Measurements from ENCODE around the gene GPS1. TPM values are rescaled to one million over a fixed set of nuclear protein-coding genes. Genes with fewer than 3 reads are reported as not detected.

GPS1 gene
- polyA plus RNA-seq, 2 donors: 61.7 to 65.8 TPM

GRCh38 chr17:82014432-82014831, 37.3 kb upstream of the GPS1 start:
- Histone ChIP-seq H3K4me1 (ENCODE audit: control insufficient read depth in 2 of 2, insufficient read depth in 2 of 2, low read length in 1 of 2) (peaks cover 4 to 18% of the 10 kb centered on the region in 2 donors), H3K36me3 (ENCODE audit: control insufficient read depth in 2 of 2, insufficient read depth in 2 of 2, low read length in 1 of 2) (peaks cover 0 to 5% of the 10 kb centered on the region in 2 donors)
- 44 to 60% methylated on average over 22 to 23 of the region's 23 CpGs for WGBS, 2 donors

GRCh38 chr17:82014971-82015310, 36.8 kb upstream of the GPS1 start:
- H3K27ac ChIP-seq (ENCODE audit: low read depth in 2 of 2, low read length in 1 of 2): no peak overlapping the region
- 70 to 79% methylated on average over 12 to 13 of the region's 13 CpGs for WGBS, 2 donors
- no peaks in the 10 kb centered on the region for H3K9me3 ChIP-seq (ENCODE audit: control insufficient read depth in 2 of 2, insufficient read depth in 1 of 2, low read depth in 1 of 2, low read length in 1 of 2)
- H3K36me3 ChIP-seq (ENCODE audit: control insufficient read depth in 2 of 2, insufficient read depth in 2 of 2, low read length in 1 of 2): peaks cover 0 to 5% of the 10 kb centered on the region in 2 donors
- no peak overlapping the region for H3K4me3 ChIP-seq (ENCODE audit: low read depth in 1 of 2, low read length in 2 of 2)
- peaks cover 4 to 18% of the 10 kb centered on the region in 2 donors for H3K4me1 ChIP-seq (ENCODE audit: control insufficient read depth in 2 of 2, insufficient read depth in 2 of 2, low read length in 1 of 2)
- H3K27me3 ChIP-seq (ENCODE audit: control insufficient read depth in 1 of 2, insufficient read depth in 2 of 2, low read length in 2 of 2): no peaks in the 10 kb centered on the region

More at GRCh38 chr17:82014432-82014831, 37.3 kb upstream of the GPS1 start:
- Histone ChIP-seq H3K27me3 (ENCODE audit: control insufficient read depth in 1 of 2, insufficient read depth in 2 of 2, low read length in 2 of 2) (no peaks in the 10 kb centered on the region), H3K9me3 (ENCODE audit: control insufficient read depth in 2 of 2, insufficient read depth in 1 of 2, low read depth in 1 of 2, low read length in 1 of 2) (no peaks in the 10 kb centered on the region), H3K4me3 (ENCODE audit: low read depth in 1 of 2, low read length in 2 of 2) (no peak overlapping the region), H3K27ac (ENCODE audit: low read depth in 2 of 2, low read length in 1 of 2) (no peak overlapping the region)

- 78 to 84% methylated on average over 24 of the region's 24 CpGs for WGBS, 2 donors
Observed at GRCh38 chr17:82015311-82015971, 36.3 kb upstream of the GPS1 start.

GRCh38 chr17:82016061-82016874, 35.4 kb upstream of the GPS1 start:
- WGBS, 2 donors: 88 to 89% methylated on average over 24 to 28 of the region's 28 CpGs
- Histone ChIP-seq H3K4me1 (ENCODE audit: control insufficient read depth in 2 of 2, insufficient read depth in 2 of 2, low read length in 1 of 2) (peaks cover 4 to 24% of the 10 kb centered on the region in 2 donors), H3K9me3 (ENCODE audit: control insufficient read depth in 2 of 2, insufficient read depth in 1 of 2, low read depth in 1 of 2, low read length in 1 of 2) (no peaks in the 10 kb centered on the region), H3K36me3 (ENCODE audit: control insufficient read depth in 2 of 2, insufficient read depth in 2 of 2, low read length in 1 of 2) (peaks cover 0 to 5% of the 10 kb centered on the region in 2 donors), H3K27me3 (ENCODE audit: control insufficient read depth in 1 of 2, insufficient read depth in 2 of 2, low read length in 2 of 2) (no peaks in the 10 kb centered on the region), H3K4me3 (ENCODE audit: low read depth in 1 of 2, low read length in 2 of 2) (no peak overlapping the region), H3K27ac (ENCODE audit: low read depth in 2 of 2, low read length in 1 of 2) (no peak overlapping the region)

More at GRCh38 chr17:82015311-82015971, 36.3 kb upstream of the GPS1 start:
- H3K36me3 ChIP-seq (ENCODE audit: control insufficient read depth in 2 of 2, insufficient read depth in 2 of 2, low read length in 1 of 2): peaks cover 0 to 5% of the 10 kb centered on the region in 2 donors
- no peaks in the 10 kb centered on the region for H3K27me3 ChIP-seq (ENCODE audit: control insufficient read depth in 1 of 2, insufficient read depth in 2 of 2, low read length in 2 of 2)
- H3K9me3 ChIP-seq (ENCODE audit: control insufficient read depth in 2 of 2, insufficient read depth in 1 of 2, low read depth in 1 of 2, low read length in 1 of 2): no peaks in the 10 kb centered on the region
- H3K4me3 ChIP-seq (ENCODE audit: low read depth in 1 of 2, low read length in 2 of 2): no peak overlapping the region
- no peak overlapping the region for H3K27ac ChIP-seq (ENCODE audit: low read depth in 2 of 2, low read length in 1 of 2)
- peaks cover 4 to 18% of the 10 kb centered on the region in 2 donors for H3K4me1 ChIP-seq (ENCODE audit: control insufficient read depth in 2 of 2, insufficient read depth in 2 of 2, low read length in 1 of 2)

GRCh38 chr17:82016875-82017459, 34.7 kb upstream of the GPS1 start:
- Histone ChIP-seq H3K27ac (ENCODE audit: low read depth in 2 of 2, low read length in 1 of 2) (no peak overlapping the region), H3K27me3 (ENCODE audit: control insufficient read depth in 1 of 2, insufficient read depth in 2 of 2, low read length in 2 of 2) (no peaks in the 10 kb centered on the region), H3K4me3 (ENCODE audit: low read depth in 1 of 2, low read length in 2 of 2) (no peak overlapping the region), H3K9me3 (ENCODE audit: control insufficient read depth in 2 of 2, insufficient read depth in 1 of 2, low read depth in 1 of 2, low read length in 1 of 2) (no peaks in the 10 kb centered on the region), H3K36me3 (ENCODE audit: control insufficient read depth in 2 of 2, insufficient read depth in 2 of 2, low read length in 1 of 2) (peaks cover 0 to 2% of the 10 kb centered on the region in 2 donors), H3K4me1 (ENCODE audit: control insufficient read depth in 2 of 2, insufficient read depth in 2 of 2, low read length in 1 of 2) (peaks cover 5 to 31% of the 10 kb centered on the region in 2 donors)
- WGBS, 2 donors: 86 to 87% methylated on average over 22 to 24 of the region's 24 CpGs

- H3K4me1 ChIP-seq (ENCODE audit: control insufficient read depth in 2 of 2, insufficient read depth in 2 of 2, low read length in 1 of 2): peaks cover 6 to 32% of the 10 kb centered on the region in 2 donors
- H3K9me3 ChIP-seq (ENCODE audit: control insufficient read depth in 2 of 2, insufficient read depth in 1 of 2, low read depth in 1 of 2, low read length in 1 of 2): no peaks in the 10 kb centered on the region
- no peak overlapping the region for H3K27ac ChIP-seq (ENCODE audit: low read depth in 2 of 2, low read length in 1 of 2)
- WGBS, 2 donors: 75 to 80% methylated on average over 13 of the region's 13 CpGs
- no peak overlapping the region for H3K4me3 ChIP-seq (ENCODE audit: low read depth in 1 of 2, low read length in 2 of 2)
- H3K27me3 ChIP-seq (ENCODE audit: control insufficient read depth in 1 of 2, insufficient read depth in 2 of 2, low read length in 2 of 2): no peaks in the 10 kb centered on the region
- no peaks in the 10 kb centered on the region for H3K36me3 ChIP-seq (ENCODE audit: control insufficient read depth in 2 of 2, insufficient read depth in 2 of 2, low read length in 1 of 2)
Observed at GRCh38 chr17:82017612-82018151, 34.0 kb upstream of the GPS1 start.

- Histone ChIP-seq H3K27me3 (ENCODE audit: control insufficient read depth in 1 of 2, insufficient read depth in 2 of 2, low read length in 2 of 2) (no peaks in the 10 kb centered on the region), H3K9me3 (ENCODE audit: control insufficient read depth in 2 of 2, insufficient read depth in 1 of 2, low read depth in 1 of 2, low read length in 1 of 2) (no peaks in the 10 kb centered on the region), H3K27ac (ENCODE audit: low read depth in 2 of 2, low read length in 1 of 2) (no peak overlapping the region), H3K4me1 (ENCODE audit: control insufficient read depth in 2 of 2, insufficient read depth in 2 of 2, low read length in 1 of 2) (peaks cover 6 to 29% of the 10 kb centered on the region in 2 donors), H3K36me3 (ENCODE audit: control insufficient read depth in 2 of 2, insufficient read depth in 2 of 2, low read length in 1 of 2) (no peaks in the 10 kb centered on the region), H3K4me3 (ENCODE audit: low read depth in 1 of 2, low read length in 2 of 2) (no peak overlapping the region)
- 61 to 63% methylated on average over 19 of the region's 19 CpGs for WGBS, 2 donors
Observed at GRCh38 chr17:82018152-82018988, 33.3 kb upstream of the GPS1 start.

- Histone ChIP-seq H3K27ac (ENCODE audit: low read depth in 2 of 2, low read length in 1 of 2) (no peak overlapping the region), H3K36me3 (ENCODE audit: control insufficient read depth in 2 of 2, insufficient read depth in 2 of 2, low read length in 1 of 2) (no peaks in the 10 kb centered on the region), H3K9me3 (ENCODE audit: control insufficient read depth in 2 of 2, insufficient read depth in 1 of 2, low read depth in 1 of 2, low read length in 1 of 2) (no peaks in the 10 kb centered on the region), H3K27me3 (ENCODE audit: control insufficient read depth in 1 of 2, insufficient read depth in 2 of 2, low read length in 2 of 2) (no peaks in the 10 kb centered on the region), H3K4me3 (ENCODE audit: low read depth in 1 of 2, low read length in 2 of 2) (no peak overlapping the region), H3K4me1 (ENCODE audit: control insufficient read depth in 2 of 2, insufficient read depth in 2 of 2, low read length in 1 of 2) (peaks cover 6 to 29% of the 10 kb centered on the region in 2 donors)
- 88 to 91% methylated on average over 33 of the region's 33 CpGs for WGBS, 2 donors
Observed at GRCh38 chr17:82018989-82019689, 32.6 kb upstream of the GPS1 start.
